GM18507 (cell line): ENCODE measurements around the gene TMEM109.

ENCODE experiments used
- DNase-seq: peaks from one replicate; pipeline ENCODE4 v3.0.0; 2011; ENCODE audit warnings: low read depth; ENCODE audit not compliant: insufficient read length; ENCODE audit errors: extremely low spot score
- FAIRE-seq: peaks from 2 replicates; lab custom pipeline; 2011; peaks lifted over from hg19 to GRCh38; lab: Jason Lieb, UNC

Gene TMEM109

GRCh38 chr11:60876168-60876485 lies 37.8 kb upstream of the TMEM109 start:
- FAIRE-seq (no peak), DNase-seq (no peak)

GRCh38 chr11:60878245-60879101 lies 35.5 kb upstream of the TMEM109 start:
- no peak for FAIRE-seq
- no peak for DNase-seq

- DNase-seq (no peak), FAIRE-seq (no peak)
Measured at GRCh38 chr11:60879104-60879503, 34.9 kb upstream of the TMEM109 start.

GRCh38 chr11:60879971-60880588 lies 33.9 kb upstream of the TMEM109 start:
- DNase-seq (no peak), FAIRE-seq (no peak)

- FAIRE-seq = no peak
Measured at GRCh38 chr11:60880643-60881282, 33.2 kb upstream of the TMEM109 start.

GRCh38 chr11:60887556-60887955 lies 26.4 kb upstream of the TMEM109 start:
- DNase-seq (no peak), FAIRE-seq (no peak)

More at GRCh38 chr11:60880643-60881282, 33.2 kb upstream of the TMEM109 start:
- no peak for DNase-seq

- DNase-seq (no peak), FAIRE-seq (no peak)
Measured at GRCh38 chr11:60889869-60890311, 24.1 kb upstream of the TMEM109 start.

GRCh38 chr11:60890696-60891095 lies 23.3 kb upstream of the TMEM109 start:
- DNase-seq (no peak), FAIRE-seq (no peak)

GRCh38 chr11:60891103-60891741 lies 22.7 kb upstream of the TMEM109 start:
- DNase-seq (no peak), FAIRE-seq (no peak)

GRCh38 chr11:60895687-60896086 lies 18.3 kb upstream of the TMEM109 start:
- FAIRE-seq (no peak), DNase-seq (no peak)

GRCh38 chr11:60897496-60897895 lies 16.5 kb upstream of the TMEM109 start:
- FAIRE-seq = no peak
- no peak for DNase-seq

- FAIRE-seq (peak; percentile 74), DNase-seq (peak; percentile 36)
Measured at GRCh38 chr11:60899046-60899936, 14.7 kb upstream of the TMEM109 start.

GRCh38 chr11:60899977-60900376 lies 14.0 kb upstream of the TMEM109 start:
- FAIRE-seq = no peak
- DNase-seq = no peak

- DNase-seq (no peak), FAIRE-seq (no peak)
Measured at GRCh38 chr11:60900673-60901404, 13.1 kb upstream of the TMEM109 start.

- DNase-seq = no peak
- FAIRE-seq = no peak
Measured at GRCh38 chr11:60902625-60903024, 11.3 kb upstream of the TMEM109 start.

GRCh38 chr11:60905047-60905446 lies 8.9 kb upstream of the TMEM109 start:
- DNase-seq (no peak), FAIRE-seq (no peak)

- DNase-seq (no peak), FAIRE-seq (no peak)
Measured at GRCh38 chr11:60905551-60906113, 8.3 kb upstream of the TMEM109 start.
